Coronary artery (tissue), 2 donors: ENCODE measurements around the gene GRB10.

Source experiments
- DNase-seq: peaks from one replicate; pipeline ENCODE4 v3.0.0-alpha.2; 2017; ENCODE audit warnings: low spot score
- H3K27ac ChIP-seq, 2 donors: fragments of 200-600 bp; sonication (generic); one replicate each; pipeline ENCODE4 v1.5.1; 2016 to 2019
- H3K4me3 ChIP-seq: fragments of 200-600 bp; sonication (generic); 2 replicates; pipeline ENCODE4 v1.5.1; 2016; ENCODE audit warnings: mild to moderate bottlenecking, moderate library complexity
- TF ChIP-seq, protein P1 (sequence below): fragments of 200-600 bp; sonication (generic); IDR thresholded peaks from one replicate; pipeline ENCODE4 v1.5.1; 2019; ENCODE audit warnings: antibody characterized with exemption

The GRB10 gene

GRCh38 chr7:50662041-50662694 is 120.5 kb downstream of the GRB10 start:
- H3K27ac ChIP-seq = no peak overlapping the region

DNA sequence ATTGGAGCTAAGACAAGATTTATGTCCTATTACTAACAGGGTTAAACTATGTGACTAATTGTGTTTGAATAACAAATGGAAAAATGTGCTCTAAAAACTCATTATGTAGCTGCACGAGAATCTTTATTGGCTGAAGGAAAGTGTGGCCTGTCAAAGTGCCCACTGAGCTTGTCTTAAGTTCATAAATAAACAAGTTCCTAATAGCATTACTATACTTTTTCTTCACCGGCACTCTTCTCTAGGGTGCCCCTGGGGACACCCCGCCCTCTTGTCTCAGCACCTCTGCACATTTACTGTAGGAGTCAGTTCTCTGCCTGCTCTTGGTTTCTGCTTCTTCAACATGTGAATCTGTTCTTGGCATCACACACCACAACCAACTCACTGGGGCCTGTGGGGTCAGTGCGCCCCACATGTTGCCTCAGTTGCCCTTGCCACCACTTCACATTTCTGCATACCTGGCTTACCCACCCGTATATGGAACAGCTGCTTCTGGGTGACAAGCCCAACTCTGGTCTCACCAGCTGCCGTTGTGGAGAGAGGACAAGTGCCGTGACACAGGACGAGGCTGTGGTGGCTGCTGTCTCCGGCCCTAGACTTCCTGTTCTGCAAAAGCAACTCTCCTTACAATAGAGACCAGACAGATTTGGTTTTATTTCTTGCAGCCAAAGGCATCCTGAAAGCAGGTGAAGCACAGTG is 121.2 kb downstream of the GRB10 start:
- no peak overlapping the region for H3K27ac ChIP-seq
- H3K4me3 ChIP-seq = no peak overlapping the region
- peak; percentile 70 for DNase-seq
- TF ChIP-seq, protein P1, sequence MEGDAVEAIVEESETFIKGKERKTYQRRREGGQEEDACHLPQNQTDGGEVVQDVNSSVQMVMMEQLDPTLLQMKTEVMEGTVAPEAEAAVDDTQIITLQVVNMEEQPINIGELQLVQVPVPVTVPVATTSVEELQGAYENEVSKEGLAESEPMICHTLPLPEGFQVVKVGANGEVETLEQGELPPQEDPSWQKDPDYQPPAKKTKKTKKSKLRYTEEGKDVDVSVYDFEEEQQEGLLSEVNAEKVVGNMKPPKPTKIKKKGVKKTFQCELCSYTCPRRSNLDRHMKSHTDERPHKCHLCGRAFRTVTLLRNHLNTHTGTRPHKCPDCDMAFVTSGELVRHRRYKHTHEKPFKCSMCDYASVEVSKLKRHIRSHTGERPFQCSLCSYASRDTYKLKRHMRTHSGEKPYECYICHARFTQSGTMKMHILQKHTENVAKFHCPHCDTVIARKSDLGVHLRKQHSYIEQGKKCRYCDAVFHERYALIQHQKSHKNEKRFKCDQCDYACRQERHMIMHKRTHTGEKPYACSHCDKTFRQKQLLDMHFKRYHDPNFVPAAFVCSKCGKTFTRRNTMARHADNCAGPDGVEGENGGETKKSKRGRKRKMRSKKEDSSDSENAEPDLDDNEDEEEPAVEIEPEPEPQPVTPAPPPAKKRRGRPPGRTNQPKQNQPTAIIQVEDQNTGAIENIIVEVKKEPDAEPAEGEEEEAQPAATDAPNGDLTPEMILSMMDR = no peak

More at GRCh38 chr7:50662041-50662694, 120.5 kb downstream of the GRB10 start:
- DNase-seq = peak; percentile 19
- TF ChIP-seq, protein P1 = no peak
- H3K4me3 ChIP-seq = no peak overlapping the region

GRCh38 chr7:50660830-50661175 is 121.9 kb downstream of the GRB10 start:
- TF ChIP-seq, protein P1 = no peak
- Histone ChIP-seq H3K27ac (no peak overlapping the region), H3K4me3 (no peak overlapping the region)
- peak; percentile 12 for DNase-seq

DNA sequence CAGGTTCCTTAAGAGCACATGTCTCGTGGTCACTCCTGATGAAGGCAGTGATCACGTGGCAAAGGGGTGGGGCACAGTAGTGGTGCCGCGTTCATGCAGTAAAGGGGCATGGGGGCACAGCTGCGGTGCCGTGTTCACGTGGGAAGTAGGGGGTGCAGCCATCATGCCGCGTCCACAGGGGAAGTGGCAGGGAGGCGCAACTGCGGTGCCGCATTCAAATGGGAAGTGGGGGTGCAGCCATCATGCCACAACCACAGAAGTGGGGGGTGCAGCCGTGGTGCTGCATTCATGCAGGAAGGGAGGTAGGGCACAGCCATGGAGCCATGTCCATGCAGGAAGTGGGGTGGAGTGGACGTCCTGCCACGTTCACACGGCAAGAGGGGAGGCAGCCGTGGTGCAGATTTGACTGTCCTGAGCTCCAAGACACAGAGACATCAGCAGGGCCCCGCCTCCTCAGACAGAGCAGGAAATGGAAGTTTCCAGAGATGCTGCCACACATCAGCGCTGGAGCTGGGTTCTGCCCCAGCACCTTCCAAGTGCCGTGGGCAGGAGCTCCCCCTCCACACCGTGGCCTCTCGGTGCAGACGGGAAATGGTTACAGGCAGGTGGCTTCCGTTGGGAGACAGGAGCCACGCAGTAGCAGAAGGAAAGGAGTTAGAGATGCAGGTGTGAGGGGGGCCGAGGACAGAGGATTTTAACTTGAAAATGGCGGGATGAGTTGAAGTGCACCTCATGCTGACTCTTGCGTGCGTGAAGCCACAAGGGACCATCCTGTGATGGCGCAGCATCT is 122.5 kb downstream of the GRB10 start:
- DNase-seq = peak; percentile 68
- no peak overlapping the region for H3K4me3 ChIP-seq
- no peak overlapping the region for H3K27ac ChIP-seq
- TF ChIP-seq, protein P1 = no peak

DNA sequence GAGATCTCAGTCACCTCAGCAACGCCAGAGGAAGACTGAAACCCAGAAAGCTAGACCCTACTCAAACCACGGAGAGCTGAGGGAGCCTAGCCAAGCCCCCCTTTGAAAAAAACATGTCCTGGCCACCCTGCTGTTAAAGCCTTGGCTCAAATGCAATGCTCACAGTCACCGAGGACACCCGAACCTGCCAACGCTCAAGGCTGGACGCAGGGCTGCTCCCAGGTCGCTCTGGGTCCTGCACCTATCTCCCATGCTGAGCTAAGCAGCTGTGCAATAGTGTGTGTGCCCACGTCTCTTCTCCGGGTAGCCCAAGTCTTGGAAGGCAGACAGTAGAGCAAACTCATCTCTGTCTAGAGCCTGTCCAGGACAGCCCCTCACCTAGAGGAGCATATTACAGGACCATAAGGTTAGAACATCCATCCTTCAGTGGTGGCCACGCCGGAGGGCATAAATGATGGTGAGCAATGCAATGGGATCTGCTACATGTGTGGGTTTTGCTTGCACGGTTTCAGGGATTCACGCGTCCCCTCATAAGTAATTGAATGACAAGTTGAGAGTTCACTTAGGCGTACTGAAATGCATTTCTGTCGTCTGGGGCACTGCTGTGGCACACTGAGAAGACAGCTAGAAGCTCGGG is 123.2 kb downstream of the GRB10 start:
- TF ChIP-seq, protein P1 = no peak
- DNase-seq = peak; percentile 46
- Histone ChIP-seq H3K27ac (no peak overlapping the region), H3K4me3 (no peak overlapping the region)

DNA sequence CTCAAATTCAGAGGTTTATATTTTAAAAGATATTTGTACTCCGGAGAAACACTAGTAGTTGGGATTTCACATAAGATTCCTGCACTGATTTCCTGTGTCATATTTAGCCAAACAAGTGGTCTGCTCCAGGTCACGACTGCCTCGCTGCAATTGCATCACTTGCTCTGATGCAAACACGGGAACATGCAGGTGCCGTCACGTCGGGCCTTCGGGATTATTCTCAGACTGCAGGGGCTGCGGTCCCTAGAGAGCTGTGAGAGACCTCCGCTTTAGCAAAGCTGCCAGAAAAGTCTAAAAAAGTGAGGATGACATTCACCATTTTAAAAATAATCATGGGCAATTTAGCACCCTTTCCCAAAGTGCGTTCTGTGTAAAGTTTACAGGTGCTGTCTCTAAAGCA is 124.0 kb downstream of the GRB10 start:
- Histone ChIP-seq H3K4me3 (no peak overlapping the region), H3K27ac (no peak overlapping the region)
- peak; percentile 43 for DNase-seq
- TF ChIP-seq, protein P1 = no peak
